ENCODE results near the gene MINAR1.

Gene MINAR1

GRCh38 chr15:79401301-79401700 lies 30.8 kb upstream of the MINAR1 start:
- H3K4me3 ChIP-seq: no peak overlapping the region
- TF ChIP-seq CTCF (IDR thresholded peaks at IDR 0.05): no peak
- no peak for DNase-seq (ENCODE audit: low spot score)
- no peak overlapping the region for H3K27ac ChIP-seq

- no peak for TF ChIP-seq CTCF (IDR thresholded peaks at IDR 0.05)
- no peak for DNase-seq (ENCODE audit: low spot score)
These were observed 30.0 kb upstream of the MINAR1 start for GRCh38 chr15:79402136-79402535.

DNA sequence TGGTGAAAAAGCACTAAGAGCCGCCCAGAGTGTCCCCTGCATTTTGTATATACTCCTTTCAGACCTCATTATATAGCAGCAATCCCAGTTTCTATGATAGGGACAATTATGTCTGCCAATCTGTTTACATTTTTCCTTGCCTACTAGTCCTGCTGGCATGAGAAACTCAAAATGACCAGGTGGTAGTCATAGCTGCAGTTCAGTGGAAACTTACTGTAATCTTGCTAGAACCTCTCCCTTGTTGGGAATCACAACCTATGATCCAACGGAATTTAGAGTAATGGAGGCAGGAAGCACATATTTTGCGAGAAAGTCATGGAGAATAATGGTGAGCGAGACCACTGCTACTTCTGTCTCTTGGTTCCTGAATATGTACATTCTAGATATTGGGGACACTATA lies 28.6 kb upstream of the MINAR1 start:
- DNase-seq (ENCODE audit: low spot score): no peak
- TF ChIP-seq CTCF (IDR thresholded peaks at IDR 0.05): no peak
- Histone ChIP-seq H3K27ac (no peak overlapping the region), H3K4me3 (no peak overlapping the region)

More at GRCh38 chr15:79402136-79402535, 30.0 kb upstream of the MINAR1 start:
- no peak overlapping the region for H3K4me3 ChIP-seq
- no peak overlapping the region for H3K27ac ChIP-seq

DNA sequence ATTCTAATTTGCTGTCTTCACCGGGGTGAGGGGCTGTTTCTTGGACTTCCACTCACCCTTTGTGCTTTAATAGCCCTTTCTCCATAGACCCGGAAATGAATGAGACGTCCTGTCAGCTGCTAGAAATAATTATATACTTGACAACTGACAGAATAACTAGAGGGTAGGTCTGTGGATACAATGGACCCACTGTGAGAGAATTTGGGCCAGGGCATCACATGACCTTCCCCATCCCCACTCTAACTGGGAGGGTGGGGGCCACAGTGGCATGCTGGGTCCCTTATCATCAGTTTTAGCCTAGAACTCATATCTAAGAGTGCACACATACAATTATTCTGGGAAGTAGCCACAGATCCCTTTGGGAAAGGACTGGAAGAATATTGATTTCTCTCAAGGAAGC lies 25.9 kb upstream of the MINAR1 start:
- Histone ChIP-seq H3K27ac (no peak overlapping the region), H3K4me3 (no peak overlapping the region)
- TF ChIP-seq CTCF (IDR thresholded peaks at IDR 0.05): no peak
- no peak for DNase-seq (ENCODE audit: low spot score)

DNA sequence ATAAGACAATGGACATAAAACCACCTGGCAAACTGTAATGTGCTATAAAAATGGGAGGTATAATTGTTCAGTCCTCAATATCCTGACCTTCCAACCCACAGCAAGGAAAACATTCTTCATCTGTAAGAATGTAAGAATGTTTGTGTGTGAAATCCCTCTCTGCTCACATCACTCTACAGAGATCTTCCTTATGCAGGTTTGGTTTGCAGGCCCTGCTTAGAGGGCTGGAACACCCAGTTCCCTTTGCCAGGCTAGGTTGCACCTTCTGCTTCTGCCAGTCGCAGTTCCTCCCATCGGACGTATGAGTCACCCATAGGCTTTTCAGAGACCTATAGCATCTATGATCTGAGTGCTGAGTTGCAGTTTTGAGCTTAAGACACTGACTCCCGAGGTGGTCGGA lies 24.1 kb upstream of the MINAR1 start:
- no peak for TF ChIP-seq CTCF (IDR thresholded peaks at IDR 0.05)

GRCh38 chr15:79410237-79410636 lies 21.9 kb upstream of the MINAR1 start:
- no peak for TF ChIP-seq CTCF (IDR thresholded peaks at IDR 0.05)
- H3K27ac ChIP-seq: no peak overlapping the region
- no peak overlapping the region for H3K4me3 ChIP-seq
- DNase-seq (ENCODE audit: low spot score): no peak

More for the DNA sequence above, 24.1 kb upstream of the MINAR1 start:
- Histone ChIP-seq H3K27ac (no peak overlapping the region), H3K4me3 (no peak overlapping the region)
- no peak for DNase-seq (ENCODE audit: low spot score)

- no peak for TF ChIP-seq CTCF (IDR thresholded peaks at IDR 0.05)
- Histone ChIP-seq H3K27ac (no peak overlapping the region), H3K4me3 (no peak overlapping the region)
- DNase-seq (ENCODE audit: low spot score): no peak
These were observed 20.1 kb upstream of the MINAR1 start for GRCh38 chr15:79412010-79412409.

All from coronary artery (tissue), 2 donors.